Measurements from ENCODE around the gene CALCA.
A peak's percentile ranks its signal among the peaks of the same experiment; 100 is the strongest.
"Not testable (repeated sequence)": the region's sequence is repeated elsewhere in the genome, so short reads cannot be mapped to it uniquely, and the experiment has no call there.

CALCA gene

GRCh38 chr11:14971865-14972580 lies at the start of gene CALCA:
Gene CALCA (minus strand): TSS chr11:14972351. CDS start chr11:14971192, 1,159 bp downstream.
- DNase-seq: no peak

GRCh38 chr11:15016200-15016599 lies 44.0 kb upstream of the CALCA start:
- no peak for DNase-seq

- DNase-seq: no peak
These were observed 39.7 kb upstream of the CALCA start for GRCh38 chr11:15011776-15012345.

GRCh38 chr11:15010865-15011264 lies 38.7 kb upstream of the CALCA start:
- DNase-seq: no peak

GRCh38 chr11:15006139-15006759 lies 34.1 kb upstream of the CALCA start:
- peak; percentile 40 for DNase-seq

GRCh38 chr11:14988133-14988532 lies 16.0 kb upstream of the CALCA start:
- DNase-seq: not testable (repeated sequence)

- no peak for DNase-seq
These were observed 9.4 kb upstream of the CALCA start for GRCh38 chr11:14981507-14981906.

GRCh38 chr11:14980854-14981253 lies 8.7 kb upstream of the CALCA start:
- DNase-seq: no peak

GRCh38 chr11:14977101-14977880 lies 5.1 kb upstream of the CALCA start:
- DNase-seq: no peak

- DNase-seq: no peak
These were observed 3.1 kb upstream of the CALCA start for GRCh38 chr11:14975252-14975587.

GRCh38 chr11:14974515-14975251 lies 2.5 kb upstream of the CALCA start:
- peak; percentile 47 for DNase-seq

GRCh38 chr11:14973621-14974514 lies 1.7 kb upstream of the CALCA start:
- DNase-seq: no peak

GRCh38 chr11:14972581-14973495 lies 687 bp upstream of the CALCA start:
- DNase-seq: no peak

- DNase-seq: peak; percentile 25
These were observed 2.2 kb downstream of the CALCA start for GRCh38 chr11:14969901-14970323.

- no peak for DNase-seq
These were observed 4.4 kb downstream of the CALCA start for GRCh38 chr11:14967581-14968243.

GRCh38 chr11:14956111-14956510 lies 16.0 kb downstream of the CALCA start:
- no peak for DNase-seq

GRCh38 chr11:14954581-14954980 lies 17.6 kb downstream of the CALCA start:
- DNase-seq: no peak

- no peak for DNase-seq
These were observed 18.2 kb downstream of the CALCA start for GRCh38 chr11:14953904-14954303.

GRCh38 chr11:14949437-14950147 lies 22.6 kb downstream of the CALCA start:
- DNase-seq: no peak

All from CD4-positive, alpha-beta T cell treated with Interleukin-12 subunit alpha and Interleukin-12 subunit beta, for 1 hour (primary cell).